Fibroblast of lung (primary cell): ENCODE data around the gene DLG5. TPM values are rescaled to one million over a fixed set of nuclear protein-coding genes. Genes with fewer than 3 reads are reported as not detected.
"Not testable (repeated sequence)": the region's sequence is repeated elsewhere in the genome, so short reads cannot be mapped to it uniquely, and the experiment has no call there.

Experiments used
- DNase-seq, 2 donors: peaks; one replicate each; pipeline versions ENCODE4 v3.0.0 to v3.0.0-alpha.2; 2010; ENCODE audit warnings: low read depth in 2 of 2
- H2AFZ ChIP-seq: 2 replicates; pipeline ENCODE4 v1.5.1; 2012; ENCODE audit warnings: low read length, control low read depth, inconsistent platforms
- H3K27ac ChIP-seq: 2 replicates; pipeline ENCODE4 v1.5.1; 2011; ENCODE audit warnings: low read length, control low read depth; ENCODE audit not compliant: insufficient read depth
- H3K27me3 ChIP-seq: 2 replicates; pipeline ENCODE4 v1.5.1; 2011; ENCODE audit warnings: mild to moderate bottlenecking, low read length; ENCODE audit not compliant: control insufficient read depth, insufficient read depth
- H3K36me3 ChIP-seq: 2 replicates; pipeline ENCODE4 v1.5.1; 2011; ENCODE audit warnings: low read length; ENCODE audit not compliant: control insufficient read depth, insufficient read depth
- H3K4me1 ChIP-seq: 2 replicates; pipeline ENCODE4 v1.5.1; 2011; ENCODE audit warnings: low read length; ENCODE audit not compliant: control insufficient read depth, insufficient read depth; ENCODE audit errors: extremely low read depth
- H3K4me2 ChIP-seq: 2 replicates; pipeline ENCODE4 v1.5.1; 2011; ENCODE audit warnings: low read length, control low read depth; ENCODE audit not compliant: insufficient read depth; ENCODE audit errors: extremely low read depth
- H3K4me3 ChIP-seq, 4 experiments: fragments of 200-600 bp in 1 of 4; sonication (generic) in 1 of 4; replicated peaks in 1 of 4; 2 replicates each; pipeline ENCODE4 v1.5.1; 2011 to 2016; ENCODE audit warnings: low read length in 4 of 4, low read depth in 3 of 4, mild to moderate bottlenecking in 3 of 4, control low read depth in 2 of 4, inconsistent platforms in 1 of 4, mixed read lengths in 1 of 4; ENCODE audit not compliant: insufficient read depth in 1 of 4; ENCODE audit errors: control extremely low read depth in 1 of 4
- H3K79me2 ChIP-seq: 2 replicates; pipeline ENCODE4 v1.5.1; 2012; ENCODE audit warnings: mild to moderate bottlenecking, low read length, inconsistent platforms; ENCODE audit not compliant: control insufficient read depth, insufficient read depth
- H3K9ac ChIP-seq: 2 replicates; pipeline ENCODE4 v1.5.1; 2011; ENCODE audit warnings: mild to moderate bottlenecking, low read length, control low read depth; ENCODE audit not compliant: insufficient read depth
- H3K9me3 ChIP-seq: 2 replicates; pipeline ENCODE4 v1.5.1; 2012; ENCODE audit warnings: low read depth, low read length; ENCODE audit not compliant: control insufficient read depth, insufficient read depth
- H4K20me1 ChIP-seq: 2 replicates; pipeline ENCODE4 v1.5.1; 2011; ENCODE audit warnings: low read length; ENCODE audit not compliant: control insufficient read depth, insufficient read depth; ENCODE audit errors: extremely low read depth
- EZH2 ChIP-seq: IDR thresholded peaks from 2 replicates; pipeline ENCODE4 v1.5.1; 2012; ENCODE audit warnings: low read length, control low read depth, mild to moderate bottlenecking; ENCODE audit errors: missing control alignments
- polyA plus RNA-seq, 2 donors: library from polyadenylated mRNA; depleted of rRNA in 1 of 2; stranded (reverse) in 1 of 2; unstranded in 1 of 2; fragments of >200 nt; gene quantifications; 2 replicates each; pipeline ENCODE4 v1.2.1, GENCODE V29; 2011 to 2012; ENCODE audit warnings: missing spikeins in 1 of 2
- total RNA-seq: library from RNA; depleted of rRNA; stranded (reverse); fragments of >200 nt; gene quantifications from 2 replicates; pipeline ENCODE4 v1.2.1, GENCODE V29; 2014
- TF ChIP-seq, protein P1 (sequence below), 2 donors: IDR thresholded peaks in 1 of 2; conservative IDR thresholded peaks in 1 of 2; 1 replicate in 1 of 2; 2 replicates in 1 of 2; pipeline ENCODE4 v1.5.1; 2011 to 2012; ENCODE audit warnings: low read length in 2 of 2, control low read depth in 1 of 2, inconsistent platforms in 1 of 2, low read depth in 1 of 2, mild to moderate bottlenecking in 1 of 2

The DLG5 gene
- total and polyA plus RNA-seq, 2 donors (not counting 1 experiment from before 2014, with no cell fraction given) = 15.3 to 40.8 TPM

DNA sequence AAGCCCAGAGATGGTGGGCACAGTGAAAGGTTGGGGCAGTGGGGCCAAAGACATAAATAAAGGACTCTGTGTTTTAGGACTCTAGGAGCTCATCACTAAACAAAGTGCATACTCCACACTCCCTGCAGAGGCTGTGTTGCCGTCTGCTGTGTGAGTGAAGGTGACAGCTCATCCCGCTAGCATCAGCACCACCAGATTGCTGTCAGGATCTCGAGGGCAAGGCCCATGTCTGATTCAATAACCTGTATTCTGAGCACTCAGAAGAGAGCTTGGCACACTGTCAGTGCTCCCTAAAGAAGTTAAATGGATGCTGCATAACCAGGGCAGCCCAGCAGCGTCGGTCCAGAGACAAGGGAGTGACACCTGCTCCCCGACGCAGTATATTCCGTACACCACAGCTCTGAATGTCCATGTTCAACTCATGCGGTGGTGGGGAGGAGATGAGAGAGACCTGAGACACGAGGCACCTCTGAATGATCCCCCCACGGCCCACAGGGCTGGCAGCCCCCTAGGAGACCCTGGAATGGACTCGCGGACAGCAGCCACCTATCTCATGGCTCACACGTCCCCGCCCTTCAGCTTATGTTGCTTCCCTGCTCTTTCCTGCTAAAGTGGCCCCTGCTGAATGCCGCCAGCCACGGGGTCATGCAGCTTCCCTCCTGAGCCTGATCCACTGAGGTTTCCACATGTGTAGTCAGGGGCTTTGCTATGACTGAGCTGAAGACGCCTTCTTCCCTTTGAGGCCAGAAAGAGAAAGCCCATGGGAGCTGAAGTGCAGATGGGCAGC, 156.3 kb downstream of the DLG5 start:
- Histone ChIP-seq H3K4me3 (no peak overlapping the region), H3K36me3 (no peaks in the 10 kb centered on the region), H4K20me1 (no peaks in the 10 kb centered on the region), H3K27ac (no peak overlapping the region), H3K27me3 (no peaks in the 10 kb centered on the region), H3K79me2 (no peaks in the 10 kb centered on the region), H3K9ac (no peak overlapping the region), H2AFZ (no peak overlapping the region), H3K4me1 (no peaks in the 10 kb centered on the region), H3K4me2 (no peak overlapping the region), H3K9me3 (no peaks in the 10 kb centered on the region)
- TF ChIP-seq, protein P1, sequence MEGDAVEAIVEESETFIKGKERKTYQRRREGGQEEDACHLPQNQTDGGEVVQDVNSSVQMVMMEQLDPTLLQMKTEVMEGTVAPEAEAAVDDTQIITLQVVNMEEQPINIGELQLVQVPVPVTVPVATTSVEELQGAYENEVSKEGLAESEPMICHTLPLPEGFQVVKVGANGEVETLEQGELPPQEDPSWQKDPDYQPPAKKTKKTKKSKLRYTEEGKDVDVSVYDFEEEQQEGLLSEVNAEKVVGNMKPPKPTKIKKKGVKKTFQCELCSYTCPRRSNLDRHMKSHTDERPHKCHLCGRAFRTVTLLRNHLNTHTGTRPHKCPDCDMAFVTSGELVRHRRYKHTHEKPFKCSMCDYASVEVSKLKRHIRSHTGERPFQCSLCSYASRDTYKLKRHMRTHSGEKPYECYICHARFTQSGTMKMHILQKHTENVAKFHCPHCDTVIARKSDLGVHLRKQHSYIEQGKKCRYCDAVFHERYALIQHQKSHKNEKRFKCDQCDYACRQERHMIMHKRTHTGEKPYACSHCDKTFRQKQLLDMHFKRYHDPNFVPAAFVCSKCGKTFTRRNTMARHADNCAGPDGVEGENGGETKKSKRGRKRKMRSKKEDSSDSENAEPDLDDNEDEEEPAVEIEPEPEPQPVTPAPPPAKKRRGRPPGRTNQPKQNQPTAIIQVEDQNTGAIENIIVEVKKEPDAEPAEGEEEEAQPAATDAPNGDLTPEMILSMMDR (conservative IDR thresholded peaks at IDR 0.05 in 1 of 2, IDR thresholded peaks at IDR 0.05 in 1 of 2; ENCODE audit: low read depth in 1 of 2, low read length in 2 of 2) = no peak
- no peak for TF ChIP-seq EZH2
- no peak for DNase-seq

DNA sequence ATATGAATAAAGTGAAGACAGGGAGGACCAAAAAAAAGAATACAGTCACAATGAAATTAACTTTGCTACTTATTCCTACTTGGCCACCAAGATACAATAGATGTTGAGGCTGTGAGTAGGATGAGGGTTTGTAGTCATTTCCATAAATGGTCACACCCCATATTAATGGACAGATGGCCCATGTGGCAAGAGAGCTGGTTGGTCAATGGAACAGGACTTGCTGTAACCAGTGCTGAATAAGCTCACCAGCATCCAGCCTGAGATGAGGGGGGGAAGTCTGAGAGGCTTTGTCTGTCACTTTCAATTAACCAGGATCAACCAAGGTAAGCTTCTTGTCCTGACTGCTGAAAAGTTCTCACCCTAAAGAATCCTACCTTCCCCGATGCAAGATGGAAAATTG, 158.5 kb downstream of the DLG5 start:
- H4K20me1 ChIP-seq = no peaks in the 10 kb centered on the region
- no peaks in the 10 kb centered on the region for H3K79me2 ChIP-seq
- no peaks in the 10 kb centered on the region for H3K27me3 ChIP-seq
- no peak for TF ChIP-seq EZH2
- H3K4me1 ChIP-seq = no peaks in the 10 kb centered on the region
- no peak overlapping the region for H2AFZ ChIP-seq
- H3K36me3 ChIP-seq = no peaks in the 10 kb centered on the region
- H3K9ac ChIP-seq = no peak overlapping the region
- no peak overlapping the region for H3K4me2 ChIP-seq
- no peak for DNase-seq
- no peak overlapping the region for H3K27ac ChIP-seq
- H3K4me3 ChIP-seq = no peak overlapping the region
- no peaks in the 10 kb centered on the region for H3K9me3 ChIP-seq

DNA sequence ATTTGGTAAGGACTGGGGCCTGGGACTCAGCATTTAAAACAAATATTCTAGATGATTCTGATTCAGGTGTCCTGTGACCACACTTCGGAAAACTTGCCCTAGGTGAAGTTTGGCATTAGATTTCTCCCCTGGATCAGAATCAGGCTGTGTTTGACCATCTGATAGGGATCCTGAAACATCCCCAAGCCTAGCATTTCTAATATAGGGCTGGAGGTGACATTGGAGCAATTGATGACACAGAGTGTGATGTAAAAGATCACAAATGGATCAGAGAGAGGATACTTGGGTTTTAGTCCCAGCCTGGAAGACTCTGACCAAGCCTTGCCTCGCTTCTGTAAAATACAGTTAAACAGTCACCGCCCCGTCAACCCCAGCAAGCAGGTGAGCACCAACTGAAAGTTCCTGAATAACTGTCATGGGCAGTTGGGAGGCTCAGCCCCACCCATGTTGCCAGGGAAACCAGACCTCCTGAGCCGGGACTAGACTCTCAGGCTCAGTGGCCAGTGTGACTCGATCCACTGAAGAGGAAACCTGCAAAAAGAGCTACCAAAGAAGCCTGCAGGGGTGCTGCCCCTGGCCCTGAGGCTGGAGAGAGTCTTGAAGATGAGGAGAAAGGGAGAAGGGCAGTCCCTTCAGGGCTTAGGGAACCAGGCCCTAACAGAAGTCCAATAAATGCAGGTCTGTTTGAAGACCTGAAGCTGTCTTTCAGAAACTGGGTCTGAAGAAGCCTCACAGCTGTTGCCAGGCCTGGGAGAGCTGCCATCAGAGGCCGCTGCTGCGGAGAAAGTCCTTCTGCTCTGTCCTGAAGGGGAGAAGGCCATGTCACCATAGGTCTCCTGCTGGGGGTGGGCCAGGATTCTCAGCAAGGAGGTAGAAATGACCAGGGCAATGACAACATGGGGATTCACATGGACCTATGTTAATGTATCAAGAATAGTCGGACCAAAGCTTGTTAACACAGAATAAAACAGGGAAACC, 162.8 kb downstream of the DLG5 start:
- Histone ChIP-seq H3K27me3 (no peaks in the 10 kb centered on the region), H3K27ac (no peak overlapping the region), H3K4me1 (no peaks in the 10 kb centered on the region), H3K4me2 (no peak overlapping the region), H3K79me2 (no peaks in the 10 kb centered on the region), H3K9me3 (no peaks in the 10 kb centered on the region), H3K36me3 (no peaks in the 10 kb centered on the region), H3K9ac (no peak overlapping the region), H4K20me1 (no peaks in the 10 kb centered on the region), H3K4me3 (no peak overlapping the region), H2AFZ (no peak overlapping the region)
- no peak for DNase-seq
- TF ChIP-seq, protein P1 (conservative IDR thresholded peaks at IDR 0.05 in 1 of 2, IDR thresholded peaks at IDR 0.05 in 1 of 2; ENCODE audit: low read depth in 1 of 2, low read length in 2 of 2) = peak in 1 of 2 donors; percentile 4
- TF ChIP-seq EZH2 = no peak

DNA sequence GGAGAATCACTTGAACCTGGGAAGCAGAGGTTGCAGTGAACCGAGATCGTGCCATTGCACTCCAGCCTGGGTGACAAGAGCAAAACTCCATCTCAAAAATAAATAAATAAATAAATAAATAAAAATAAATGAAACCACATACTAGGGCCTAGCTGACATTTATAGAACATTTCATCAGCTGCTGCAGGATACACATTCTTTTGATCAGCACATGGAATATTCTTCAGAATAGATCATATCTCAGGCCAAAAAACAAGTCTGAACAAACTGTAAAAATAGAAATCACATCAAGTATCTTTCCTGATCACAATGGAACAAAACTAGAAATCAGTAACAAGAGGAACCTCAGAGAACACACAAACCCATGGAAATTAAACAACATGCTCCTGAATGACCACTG, 168.1 kb downstream of the DLG5 start:
- not testable (repeated sequence) for H3K4me2 ChIP-seq, H4K20me1 ChIP-seq, H3K79me2 ChIP-seq, H3K9ac ChIP-seq, DNase-seq, H3K4me3 ChIP-seq, H3K9me3 ChIP-seq, H3K27me3 ChIP-seq, H3K4me1 ChIP-seq, H2AFZ ChIP-seq, H3K36me3 ChIP-seq, H3K27ac ChIP-seq
